ENCODE data around the gene INPP5A.

The INPP5A gene

DNA sequence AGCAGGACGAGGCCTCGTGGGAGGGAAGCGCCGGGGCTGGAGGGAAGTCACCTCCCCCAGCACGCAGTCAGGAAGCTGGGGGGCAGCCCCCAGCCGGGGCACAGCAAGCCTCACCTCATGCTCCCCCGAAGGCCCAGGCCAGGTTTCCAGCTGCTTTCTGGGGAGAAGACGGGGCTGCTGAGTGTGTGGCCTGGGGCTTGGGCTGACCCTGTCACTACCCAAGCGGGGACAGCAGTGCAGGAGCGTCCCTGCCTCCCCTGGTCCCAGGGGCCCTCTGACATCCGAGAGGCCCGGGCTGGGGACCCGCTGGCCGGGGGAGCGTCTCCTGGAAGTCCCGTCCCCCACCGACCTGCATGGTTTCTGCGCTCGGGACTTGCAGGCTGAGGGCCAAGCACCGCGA, 268.0 kb downstream of the INPP5A start:
- H3K4me3 ChIP-seq (ENCODE audit: low read depth, low read length) = no peak overlapping the region
- DNase-seq (ENCODE audit: low read depth) = no peak

DNA sequence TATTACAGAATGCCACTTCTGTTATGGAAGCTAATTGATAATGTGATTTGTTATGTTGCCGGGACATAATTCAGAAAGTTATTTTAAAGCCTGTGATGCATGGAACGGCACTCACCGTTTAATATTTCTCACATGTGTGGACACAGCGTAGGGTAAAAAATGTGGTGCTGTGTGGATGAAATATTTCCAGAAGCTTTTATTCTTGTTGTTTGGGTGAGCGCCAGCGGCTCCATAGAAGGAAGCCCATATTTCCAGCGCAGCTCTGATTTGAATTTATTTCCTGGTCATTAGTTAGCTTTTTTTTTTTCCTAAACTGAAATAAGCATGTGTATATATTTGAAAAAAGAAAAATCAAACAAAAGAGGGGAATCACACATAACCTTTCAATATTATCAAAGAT, 268.5 kb downstream of the INPP5A start:
- H3K4me3 ChIP-seq (ENCODE audit: low read depth, low read length) = no peak overlapping the region
- no peak for DNase-seq (ENCODE audit: low read depth)

DNA sequence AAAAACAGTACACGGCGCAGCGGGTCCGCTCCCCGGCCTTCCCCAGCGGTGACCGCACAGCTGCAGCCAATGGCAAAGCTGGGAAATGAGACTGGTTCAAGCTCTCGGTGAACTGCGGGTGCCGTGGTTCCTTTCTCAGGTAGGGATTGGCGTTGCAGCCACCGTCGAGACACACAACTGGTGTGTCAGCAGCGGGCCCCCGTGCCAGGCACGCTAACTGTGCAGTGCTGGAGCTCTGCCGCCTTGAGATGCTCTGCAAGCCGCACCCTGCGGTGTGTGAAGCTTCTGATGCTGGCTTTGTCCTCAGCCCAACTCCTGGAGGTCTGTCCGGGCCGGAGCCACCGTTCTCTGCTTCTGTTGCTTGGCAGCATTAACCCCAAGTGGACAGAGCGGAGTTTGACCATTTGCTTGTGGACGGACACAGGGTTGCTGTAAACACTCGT, 269.0 kb downstream of the INPP5A start:
- H3K4me3 ChIP-seq (ENCODE audit: low read depth, low read length) = no peak overlapping the region
- DNase-seq (ENCODE audit: low read depth) = no peak

DNA sequence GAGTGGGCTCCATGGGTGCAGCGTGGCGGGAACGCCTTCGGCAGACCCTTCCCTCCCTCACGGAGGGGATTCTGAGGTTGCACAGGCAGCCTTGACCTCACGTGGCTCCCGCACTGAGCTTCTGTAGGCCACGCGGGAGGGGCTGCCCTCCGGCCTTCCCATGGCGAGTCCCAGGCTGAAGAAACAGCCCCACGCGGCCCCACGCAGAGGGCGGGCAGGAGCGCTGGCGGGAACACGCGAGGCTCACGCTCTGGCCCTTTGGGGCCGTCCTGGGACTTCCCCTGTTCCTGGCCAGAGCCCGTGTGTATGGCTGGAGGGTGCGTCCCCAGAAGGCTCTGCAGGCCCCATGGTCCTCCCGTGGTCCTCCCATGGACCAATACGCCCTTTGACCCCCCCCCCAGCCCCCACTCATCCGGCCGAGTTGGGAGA, 270.0 kb downstream of the INPP5A start:
- no peak overlapping the region for H3K4me3 ChIP-seq (ENCODE audit: low read depth, low read length)

DNA sequence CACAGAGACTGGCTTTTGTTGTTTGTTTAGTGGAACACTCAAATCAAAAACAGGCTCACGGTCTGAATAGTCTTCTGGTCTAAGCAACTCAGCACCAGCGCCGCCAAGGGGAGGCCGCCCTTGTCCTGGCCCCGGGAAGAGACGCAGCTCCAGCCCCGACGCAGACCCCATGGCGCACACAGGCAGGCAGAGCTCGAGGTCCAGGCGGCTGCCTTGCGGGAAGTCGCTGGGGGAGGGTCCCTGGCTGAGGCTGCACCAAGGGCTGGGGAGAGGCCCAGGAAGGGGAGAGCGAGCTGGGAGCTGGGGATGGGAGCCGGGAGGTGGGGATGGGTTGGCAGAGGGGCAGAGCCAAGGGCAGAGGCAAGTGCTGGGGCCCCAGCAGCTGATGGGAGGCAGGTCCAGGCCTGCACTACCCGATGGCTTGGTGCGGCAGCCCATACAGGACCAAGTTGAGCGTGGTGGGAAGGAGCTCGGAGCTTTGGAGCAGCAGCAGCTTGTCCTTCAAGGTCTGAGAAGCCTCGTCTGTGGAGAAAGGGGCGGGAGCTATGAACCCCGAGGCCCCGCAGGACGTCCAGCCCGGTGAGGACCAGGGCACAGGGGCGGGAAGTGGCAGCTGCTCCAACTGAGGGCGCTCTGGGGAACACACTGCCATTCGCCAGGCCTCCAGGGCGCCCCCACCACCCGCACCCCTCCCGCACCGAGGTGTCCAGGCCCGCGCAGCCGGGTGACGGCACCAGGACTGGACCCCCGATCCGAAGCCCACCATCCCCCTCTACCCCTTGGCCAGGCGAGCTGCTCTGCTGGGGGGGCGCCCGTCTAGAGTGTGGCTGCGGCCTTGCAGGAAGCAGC, 271.0 kb downstream of the INPP5A start:
- no peak for DNase-seq (ENCODE audit: low read depth)

More for the DNA sequence above, 270.0 kb downstream of the INPP5A start:
- DNase-seq (ENCODE audit: low read depth) = no peak

DNA sequence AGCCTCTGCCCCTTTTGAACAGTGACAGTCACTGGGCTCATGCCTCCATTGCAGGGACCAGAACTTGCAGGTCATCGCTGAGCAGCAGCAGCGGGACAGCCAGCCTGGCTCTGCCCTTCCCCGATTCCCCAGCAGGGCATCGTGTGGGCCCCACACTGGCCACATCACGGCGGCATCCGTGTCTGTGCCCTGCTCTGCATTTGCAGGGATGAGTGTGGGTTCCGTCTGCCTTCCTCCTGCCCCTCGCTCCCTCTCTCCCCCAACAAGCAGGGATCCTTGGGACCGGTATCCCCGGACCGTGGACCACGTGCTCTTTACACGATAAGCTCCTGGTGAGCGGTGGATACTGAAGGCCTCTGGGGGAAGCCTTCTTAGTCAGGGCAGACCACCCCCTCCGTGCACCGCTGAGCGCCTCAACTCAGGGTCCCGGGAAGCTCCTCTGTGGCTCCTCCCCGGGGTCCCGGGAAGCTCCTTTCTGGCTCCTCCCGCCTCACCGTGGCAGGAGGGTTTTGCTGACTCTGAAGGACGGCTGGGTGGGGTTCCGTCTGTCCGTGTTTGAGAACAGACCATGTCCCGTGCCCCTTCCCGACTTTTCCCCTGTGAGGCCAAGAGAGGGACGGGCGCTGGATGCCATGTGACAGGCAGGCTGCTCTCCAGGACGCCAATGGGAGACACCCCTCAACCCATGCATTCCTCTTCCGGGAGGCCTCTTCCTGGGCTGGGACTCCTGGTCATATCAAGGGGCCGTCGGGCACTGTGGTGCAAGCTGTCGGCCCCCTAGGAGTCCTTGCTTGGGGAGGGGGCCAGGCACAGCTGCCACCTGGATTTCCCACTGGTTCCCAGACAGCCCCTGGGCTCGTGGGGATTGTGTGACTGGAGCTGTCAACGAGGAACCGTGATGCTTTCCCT, 271.9 kb downstream of the INPP5A start:
- H3K4me3 ChIP-seq (ENCODE audit: low read depth, low read length) = no peak overlapping the region
- DNase-seq (ENCODE audit: low read depth) = no peak

More for the DNA sequence above, 271.0 kb downstream of the INPP5A start:
- no peak overlapping the region for H3K4me3 ChIP-seq (ENCODE audit: low read depth, low read length)

DNA sequence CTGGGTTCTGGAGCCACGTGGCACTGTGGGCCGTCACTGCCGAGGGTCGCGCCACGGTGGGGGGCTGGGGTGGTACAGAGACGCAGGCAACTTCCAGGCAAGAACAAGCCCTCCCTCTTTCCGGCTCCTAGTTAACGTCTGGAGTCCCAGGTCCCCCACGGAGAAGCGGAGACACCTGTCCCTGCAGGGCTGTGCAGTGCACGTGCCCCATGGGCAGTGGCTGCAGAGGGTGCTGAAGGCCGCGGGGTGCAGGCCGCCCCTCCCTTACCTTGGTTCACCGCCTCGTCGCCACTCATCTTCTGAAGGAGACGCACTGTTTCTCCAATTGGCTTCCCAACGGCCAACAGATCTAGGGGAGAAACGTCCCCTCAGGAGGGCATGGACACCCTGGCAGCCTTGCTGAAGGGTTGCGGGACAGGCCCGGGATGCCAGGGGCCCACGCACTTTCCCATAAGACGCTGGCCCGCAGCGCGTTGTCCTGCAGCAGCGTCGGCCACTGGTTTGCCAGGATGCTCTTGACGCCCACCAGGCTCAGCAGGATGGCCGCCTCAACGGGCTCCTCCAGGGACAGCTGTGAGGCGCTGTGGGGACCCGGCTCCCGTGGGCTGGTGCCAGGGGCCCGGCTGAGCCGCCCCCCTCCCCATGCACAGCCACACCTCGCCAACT, 272.7 kb downstream of the INPP5A start:
- DNase-seq (ENCODE audit: low read depth) = no peak
- no peak overlapping the region for H3K4me3 ChIP-seq (ENCODE audit: low read depth, low read length)

DNA sequence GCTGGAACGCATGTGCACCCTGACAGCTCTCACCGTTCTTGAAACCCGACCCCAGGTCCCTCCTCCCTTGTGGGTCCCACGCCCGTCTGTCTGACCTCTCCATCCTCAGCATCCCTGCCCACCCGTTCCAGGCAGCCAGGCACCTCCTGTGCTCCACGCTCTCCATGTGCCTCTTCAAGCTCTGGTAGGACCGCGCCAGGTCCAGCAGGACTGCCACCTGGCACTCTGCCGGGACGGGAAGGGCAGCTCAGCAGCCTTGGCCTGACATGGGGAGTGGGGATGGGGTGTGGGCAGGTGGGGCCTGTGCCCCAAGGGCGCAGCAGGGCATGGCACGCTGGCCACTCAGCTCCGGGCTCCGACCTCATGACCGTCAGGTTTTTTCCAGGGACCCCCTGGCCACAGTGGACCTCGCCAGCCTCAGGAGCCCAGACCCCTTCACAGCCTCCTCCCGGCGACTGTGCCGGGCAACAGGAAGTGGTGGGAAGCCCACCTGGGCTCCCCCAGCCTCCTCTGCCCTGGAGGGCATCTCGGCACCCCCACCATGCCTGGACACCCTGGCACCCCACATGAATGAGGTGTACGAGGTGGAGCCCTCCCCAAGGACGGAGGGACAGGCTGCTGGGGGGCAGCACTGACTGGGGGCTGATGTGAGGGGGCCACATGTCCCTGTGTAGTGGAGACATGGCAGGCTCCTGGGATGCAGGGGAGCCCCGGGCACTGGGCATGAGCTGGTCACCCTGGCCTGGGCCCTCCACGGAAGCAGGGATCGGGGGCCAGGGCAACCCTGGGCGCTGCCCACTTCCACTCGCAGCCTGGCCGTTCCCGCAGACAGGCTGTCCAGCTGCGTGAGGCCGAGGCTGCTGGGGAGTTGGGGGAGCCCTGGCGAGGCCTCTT, 273.5 kb downstream of the INPP5A start:
- no peak overlapping the region for H3K4me3 ChIP-seq (ENCODE audit: low read depth, low read length)
- no peak for DNase-seq (ENCODE audit: low read depth)

DNA sequence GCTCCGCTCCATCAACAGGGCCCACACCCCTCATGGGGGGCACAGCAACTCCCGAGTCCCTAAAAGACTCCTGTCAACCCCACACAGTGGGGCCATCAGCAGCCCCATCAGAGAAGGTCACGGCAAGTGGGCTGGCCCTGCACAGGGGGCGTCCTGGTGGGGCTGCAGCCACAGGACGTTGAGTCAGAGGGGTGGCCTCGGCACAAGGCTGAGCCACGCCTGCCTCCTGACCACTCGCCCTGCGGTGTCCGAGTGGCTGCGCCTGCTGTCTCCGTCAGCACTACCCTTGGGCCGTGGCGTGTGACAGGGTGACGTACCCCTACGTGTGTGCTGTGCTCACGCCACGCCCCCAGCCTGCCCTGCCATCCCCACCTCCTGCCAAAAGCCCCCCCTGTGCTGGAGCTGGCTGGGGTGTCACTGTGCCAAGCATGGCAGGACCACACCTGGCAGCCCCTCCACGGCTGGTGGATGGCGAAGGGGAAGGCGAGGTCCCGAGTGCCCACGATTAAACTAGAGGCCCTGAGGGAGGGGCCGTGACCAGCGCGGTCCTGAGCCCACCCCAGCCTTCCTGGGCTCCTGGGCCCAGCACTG, 274.4 kb downstream of the INPP5A start:
- H3K4me3 ChIP-seq (ENCODE audit: low read depth, low read length) = no peak overlapping the region

DNA sequence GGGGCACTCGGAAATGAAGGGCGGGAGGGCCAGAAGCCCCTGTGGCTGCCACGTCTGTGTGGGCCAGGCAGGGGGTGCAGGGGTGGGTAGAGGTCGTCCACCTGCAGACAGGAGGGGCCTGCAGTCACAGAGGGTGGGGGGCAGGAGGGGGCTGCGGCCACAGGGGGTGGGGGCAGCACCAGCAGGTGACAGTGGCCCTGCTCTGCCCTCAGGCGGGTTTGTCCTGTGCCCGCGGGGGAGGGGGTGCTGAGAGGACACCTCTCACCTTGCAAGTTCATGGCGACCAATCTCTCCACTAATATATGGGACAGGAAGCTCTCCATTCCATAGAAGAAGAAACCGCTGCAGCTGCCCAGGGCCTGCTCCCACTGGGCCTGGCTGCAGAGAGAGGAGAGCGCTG, 274.9 kb downstream of the INPP5A start:
- DNase-seq (ENCODE audit: low read depth) = no peak
- H3K4me3 ChIP-seq (ENCODE audit: low read depth, low read length) = no peak overlapping the region

More for the DNA sequence above, 274.4 kb downstream of the INPP5A start:
- no peak for DNase-seq (ENCODE audit: low read depth)

DNA sequence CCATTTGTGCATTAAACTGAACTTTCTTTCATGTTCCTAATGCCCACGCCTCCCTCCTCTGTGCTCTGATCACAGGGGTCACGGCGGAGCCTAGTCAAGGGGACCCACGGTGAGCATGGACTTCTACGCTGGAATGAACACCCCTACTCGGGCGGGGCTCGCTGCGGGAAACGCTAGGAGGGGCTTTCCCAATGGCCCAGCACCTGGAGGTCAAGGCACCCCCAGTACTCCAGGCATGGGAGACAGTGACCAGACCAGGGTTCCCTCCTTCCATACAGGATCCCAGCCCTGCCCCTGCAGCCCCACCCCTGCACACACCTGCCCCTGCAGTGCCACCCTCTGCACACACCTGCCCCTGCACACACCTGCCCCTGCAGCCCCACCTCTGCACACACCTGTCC, 275.4 kb downstream of the INPP5A start:
- no peak for DNase-seq (ENCODE audit: low read depth)
- no peak overlapping the region for H3K4me3 ChIP-seq (ENCODE audit: low read depth, low read length)

DNA sequence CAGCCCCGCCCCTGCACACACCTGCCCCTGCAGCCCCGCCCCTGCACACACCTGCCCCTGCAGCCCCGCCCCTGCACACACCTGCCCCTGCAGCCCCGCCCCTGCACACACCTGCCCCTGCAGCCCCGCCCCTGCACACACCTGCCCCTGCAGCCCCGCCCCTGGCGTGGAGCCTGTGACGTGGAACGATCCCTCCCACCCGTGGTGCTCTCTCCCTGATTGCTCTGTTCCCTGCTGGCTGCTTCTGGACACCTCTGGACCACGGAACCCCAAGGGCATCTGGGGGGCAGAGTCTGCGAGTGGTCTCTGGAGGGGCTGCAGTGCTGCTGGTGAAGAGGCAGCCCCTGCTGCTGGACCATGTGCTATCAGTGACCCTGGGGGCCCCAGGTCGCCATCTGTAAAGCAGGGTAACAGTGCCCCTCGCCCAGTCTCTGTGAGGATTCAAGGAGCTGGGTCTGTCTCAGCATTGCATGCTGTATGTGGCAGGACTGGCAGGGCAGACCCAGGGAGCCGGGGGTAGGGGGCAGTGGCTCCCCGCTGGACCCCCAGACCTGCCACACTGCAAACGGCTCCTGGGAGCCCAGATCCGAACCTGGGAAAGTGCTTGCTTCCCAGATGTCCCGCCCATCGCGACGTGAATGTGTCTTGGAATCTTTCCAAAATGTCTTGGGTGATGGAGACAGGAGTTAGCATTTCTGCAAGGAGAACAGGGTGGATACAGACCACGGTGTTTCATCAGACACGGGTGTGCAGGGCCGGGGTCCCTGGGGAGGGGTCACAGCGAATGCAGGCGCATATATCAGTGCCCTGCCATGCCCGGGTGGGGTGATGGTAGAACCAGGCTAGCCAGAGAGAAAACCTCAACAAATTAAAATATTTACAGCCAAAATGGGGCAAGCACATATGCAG, 276.2 kb downstream of the INPP5A start:
- DNase-seq (ENCODE audit: low read depth) = no peak
- no peak overlapping the region for H3K4me3 ChIP-seq (ENCODE audit: low read depth, low read length)

DNA sequence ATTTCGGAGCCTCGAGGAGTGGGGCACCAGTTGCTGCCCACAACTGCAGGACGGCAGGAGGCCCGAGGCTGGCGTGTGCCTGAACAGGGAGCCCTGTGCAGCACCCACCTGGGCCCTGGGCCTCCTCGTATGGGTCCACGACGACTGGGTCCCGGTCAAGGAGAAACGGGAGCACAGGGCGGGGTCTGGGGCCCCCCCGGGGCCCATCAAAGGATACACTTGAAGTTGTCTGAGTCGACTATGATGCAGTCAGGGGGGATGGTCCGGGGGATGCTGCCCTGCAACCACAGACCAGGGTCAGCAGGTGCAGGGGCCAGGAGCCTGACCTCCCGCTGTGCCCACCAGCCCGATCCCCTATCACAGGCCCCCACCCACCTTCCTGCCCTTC, 276.9 kb downstream of the INPP5A start:
- no peak overlapping the region for H3K4me3 ChIP-seq (ENCODE audit: low read depth, low read length)
- DNase-seq (ENCODE audit: low read depth) = no peak

DNA sequence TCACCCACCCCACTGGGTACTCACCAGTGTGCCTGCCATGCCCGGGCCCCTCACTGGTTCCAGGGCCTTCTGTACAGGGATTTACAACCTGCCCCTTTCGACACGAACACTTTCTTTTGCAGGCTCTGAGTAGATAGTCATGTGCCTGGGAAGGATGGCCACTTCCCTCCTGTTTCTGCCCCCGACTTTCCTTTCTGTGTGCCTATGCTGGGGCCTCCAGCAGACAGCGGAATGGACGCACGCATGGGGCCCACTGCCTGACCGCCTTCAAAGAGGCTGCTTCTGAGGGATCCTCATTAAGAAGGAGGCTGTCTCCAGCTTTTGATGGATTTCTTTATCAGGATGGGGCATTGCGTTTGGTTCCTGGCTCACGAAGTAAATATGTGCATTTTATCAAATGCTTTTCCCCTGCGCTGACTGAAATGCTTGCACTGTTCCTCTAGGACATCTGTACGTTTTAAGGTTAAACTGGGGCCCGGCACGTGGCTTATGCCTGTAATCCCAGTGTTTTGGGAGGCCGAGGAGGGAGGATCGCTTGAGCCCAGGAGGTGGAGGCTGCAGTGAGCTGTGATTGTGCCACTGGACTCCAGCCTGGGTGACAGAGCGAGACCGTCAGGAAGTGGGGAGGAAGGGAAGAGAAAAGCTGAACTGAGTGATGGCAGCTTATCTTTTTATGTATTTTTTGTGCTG, 277.7 kb downstream of the INPP5A start:
- no peak overlapping the region for H3K4me3 ChIP-seq (ENCODE audit: low read depth, low read length)
- no peak for DNase-seq (ENCODE audit: low read depth)

DNA sequence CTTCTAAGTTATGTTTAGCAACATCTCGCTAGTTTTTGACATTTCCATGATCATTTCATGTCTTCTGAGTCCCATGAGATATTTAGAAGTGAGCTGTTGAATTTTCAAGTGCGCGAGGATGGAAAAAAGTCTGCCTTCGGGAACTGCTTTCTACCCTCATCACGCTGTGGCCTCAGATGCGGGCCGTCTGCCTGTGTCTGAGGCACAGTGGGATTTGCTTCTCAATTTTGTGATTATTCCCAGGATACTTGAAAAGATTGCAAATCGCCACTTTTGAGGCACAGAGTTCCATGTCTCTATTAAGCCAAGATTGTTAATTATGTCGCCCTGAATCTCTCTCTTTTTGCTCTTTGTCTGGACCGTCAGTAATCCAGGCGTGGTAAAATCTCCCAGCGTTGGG, 279.1 kb downstream of the INPP5A start:
- no peak overlapping the region for H3K4me3 ChIP-seq (ENCODE audit: low read depth, low read length)
- DNase-seq (ENCODE audit: low read depth) = no peak

DNA sequence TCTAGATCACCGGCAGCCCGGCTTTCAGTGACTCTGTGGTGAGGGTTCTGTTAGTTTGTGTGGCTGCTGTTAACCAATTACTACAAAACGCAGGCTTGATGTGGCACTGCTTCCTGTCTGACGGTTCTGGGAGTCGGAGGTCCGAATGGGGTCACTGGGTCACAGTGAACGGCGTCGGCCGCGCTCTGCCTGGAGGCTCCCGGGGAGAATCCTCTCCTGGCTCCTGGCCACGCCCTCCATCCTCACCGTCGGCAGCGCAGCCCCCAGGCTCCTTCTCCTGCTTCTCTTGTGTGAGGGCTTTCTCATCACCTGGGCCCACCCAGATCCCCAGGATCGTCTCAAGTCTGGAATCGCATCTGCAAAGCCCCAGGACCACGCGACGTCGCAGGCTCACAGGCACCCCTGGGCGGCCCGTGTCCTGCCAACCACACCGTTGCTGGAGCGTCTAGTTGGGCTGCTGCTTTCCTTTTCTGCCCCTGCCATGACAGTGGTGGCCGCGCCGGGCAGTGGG, 280.2 kb downstream of the INPP5A start:
- no peak for DNase-seq (ENCODE audit: low read depth)
- no peak overlapping the region for H3K4me3 ChIP-seq (ENCODE audit: low read depth, low read length)

DNA sequence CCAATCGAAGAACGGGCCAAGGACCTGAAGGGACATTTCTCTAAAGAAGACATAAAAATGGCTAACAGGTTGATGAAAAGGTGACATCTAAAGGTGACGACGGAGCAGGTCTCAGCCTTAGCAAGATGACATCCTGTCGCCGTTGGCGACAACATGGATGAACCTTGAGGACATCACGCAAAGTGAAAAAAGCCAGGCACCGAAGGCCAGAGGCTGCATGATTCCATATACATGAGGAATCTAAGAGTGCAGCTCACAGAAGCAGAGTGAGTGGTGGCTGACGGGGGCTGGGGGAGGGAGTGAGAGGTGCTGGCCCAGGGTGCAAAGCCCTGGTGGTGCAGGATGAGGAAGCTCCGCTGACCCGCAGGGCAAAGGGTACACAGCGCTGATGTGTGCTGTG, 282.5 kb downstream of the INPP5A start:
- H3K4me3 ChIP-seq (ENCODE audit: low read depth, low read length) = no peak overlapping the region
- no peak for DNase-seq (ENCODE audit: low read depth)

Measured in skeletal muscle cell (primary cell).